ENCODE measurements around the gene ARMC2. TPM values are rescaled to one million over a fixed set of nuclear protein-coding genes. Genes with fewer than 3 reads are reported as not detected.

Gene ARMC2
- total and polyA plus RNA-seq, 2 of the 8 experiments (the other 6 are each of a cell fraction or from before 2014, with no cell fraction given): 1.6 to 4.4 TPM

DNA sequence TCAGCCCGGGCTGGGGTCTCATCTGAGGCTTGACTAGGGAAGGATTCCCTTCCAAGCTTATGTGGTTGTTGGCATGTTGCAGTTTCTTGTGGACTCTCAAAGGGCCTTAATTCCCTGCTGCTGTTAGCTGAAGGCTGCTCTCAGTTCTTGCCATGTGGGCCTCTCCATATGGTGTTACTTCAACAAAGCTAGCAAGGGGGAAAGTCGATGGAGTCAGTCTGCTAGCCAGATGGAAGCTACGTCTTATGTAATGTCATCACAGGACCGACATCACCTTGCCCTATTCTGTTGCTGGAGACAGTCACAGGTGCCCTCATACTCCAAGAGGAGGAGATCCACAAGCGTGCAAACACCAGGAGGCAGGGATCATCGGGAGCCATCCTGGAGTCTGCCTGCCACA is 43.3 kb upstream of the ARMC2 start:
- H2BK5ac ChIP-seq (ENCODE audit: low read depth, low read length): no peak overlapping the region
- no peak overlapping the region for H2BK120ac ChIP-seq (replicated peaks; ENCODE audit: low read depth, low read length)
- no peak overlapping the region for H3K4me2 ChIP-seq (ENCODE audit: insufficient read depth in 1 of 2, low read depth in 2 of 2, low read length in 2 of 2)
- no peaks in the 10 kb centered on the region for H3K23me2 ChIP-seq (ENCODE audit: low read depth, low read length)
- H3K36me3 ChIP-seq (ENCODE audit: control insufficient read depth in 2 of 4, insufficient read depth in 4 of 4, low read length in 3 of 4): no peaks in the 10 kb centered on the region
- H2AK5ac ChIP-seq (ENCODE audit: low read depth, low read length): no peak overlapping the region
- no peak overlapping the region for H2AFZ ChIP-seq (ENCODE audit: low read length)
- ChIA-PET POLR2A (ENCODE audit: partially characterized antibody) (interaction anchor here (1.0 kb wide), 1 partner anchor 20 kb away, joined by 4 read pairs; no protein-coding TSS in a partner anchor), CTCF (ENCODE audit: partially characterized antibody) (interaction anchor here (1.0 to 3.0 kb wide), 3 partner anchors 31 to 263 kb away, joined by 5 to 10 read pairs (median 6); no protein-coding TSS in a partner anchor)
- H3K27ac ChIP-seq (ENCODE audit: low read depth, low read length): no peak overlapping the region
- no peak overlapping the region for H4K8ac ChIP-seq (ENCODE audit: extremely low read depth, insufficient read depth, low read length)
- H4K5ac ChIP-seq (ENCODE audit: insufficient read length, low read depth, low read length): no peak overlapping the region
- no peak for DNase-seq (ENCODE audit: low read depth in 1 of 2, low spot score in 2 of 2)
- 88% methylated on average over 6 of the region's 6 CpGs; no CpG with 5 or more reads in 1 of the 2 experiments for WGBS, 2 experiments (ENCODE audit: extremely low coverage in 1 of 2, insufficient coverage in 1 of 2, insufficient read length in 1 of 2, insufficient replicate concordance in 2 of 2, low coverage in 1 of 2, low lambda C conversion rate in 2 of 2, missing lambda C conversion rate in 1 of 2)
- no peak overlapping the region for H3K23ac ChIP-seq (ENCODE audit: insufficient read length)
- H4K91ac ChIP-seq (replicated peaks; ENCODE audit: insufficient read length, low read length): no peak overlapping the region
- H3K27me3 ChIP-seq (replicated peaks in 1 of 4; ENCODE audit: control insufficient read depth in 3 of 4, extremely low read depth in 1 of 4, insufficient read depth in 3 of 4, low read length in 3 of 4): no peaks in the 10 kb centered on the region
- peaks cover 0 to 3% (median 0%) of the 10 kb centered on the region in 4 experiments; a peak in 1 of 7 replicates for H3K4me1 ChIP-seq (replicated peaks in 1 of 4; ENCODE audit: control insufficient read depth in 3 of 4, insufficient read depth in 4 of 4, low read length in 3 of 4)
- H2BK15ac ChIP-seq (ENCODE audit: low read length): no peak overlapping the region
- no peaks in the 10 kb centered on the region for H4K20me1 ChIP-seq (replicated peaks in 1 of 2; ENCODE audit: control insufficient read depth in 1 of 2, insufficient read depth in 2 of 2, low read length in 2 of 2)
- no peak overlapping the region for H3K4me3 ChIP-seq (ENCODE audit: extremely low read depth in 1 of 4, insufficient read depth in 2 of 4, low read depth in 3 of 4, low read length in 4 of 4)
- H3K79me1 ChIP-seq (ENCODE audit: low read depth, low read length): no peaks in the 10 kb centered on the region
- no peaks in the 10 kb centered on the region for H3K9me3 ChIP-seq (ENCODE audit: insufficient read depth in 2 of 2, low read depth in 1 of 2, low read length in 1 of 2)
- no peak overlapping the region for H2BK12ac ChIP-seq (ENCODE audit: low read depth, low read length)
- no peak overlapping the region for H2BK20ac ChIP-seq (ENCODE audit: low read length)
- no peaks in the 10 kb centered on the region for H3K79me2 ChIP-seq (ENCODE audit: control insufficient read depth in 1 of 2, insufficient read depth in 2 of 2, low read length in 2 of 2)
- H3K56ac ChIP-seq (replicated peaks; ENCODE audit: insufficient read length, low read depth, low read length): no peak overlapping the region
- no peak for FAIRE-seq
- no peak overlapping the region for H3K4ac ChIP-seq (replicated peaks; ENCODE audit: insufficient read length, low read depth, low read length)
- no peak overlapping the region for H3K18ac ChIP-seq (ENCODE audit: extremely low read depth, low read length)
- TF ChIP-seq POLR2AphosphoS5 (IDR thresholded peaks at IDR 0.05; ENCODE audit: low read depth, low read length) (no peak), RNF2 (IDR thresholded peaks at IDR 0.05; ENCODE audit: borderline replicate concordance, low read depth, low read length, missing control alignments, poor library complexity, severe bottlenecking) (no peak), FOSL1 (IDR thresholded peaks at IDR 0.05; ENCODE audit: insufficient read depth, low read depth, low read length) (no peak), EGR1 (IDR thresholded peaks at IDR 0.05; ENCODE audit: borderline replicate concordance, low read depth, low read length) (no peak), SIX5 (IDR thresholded peaks at IDR 0.05; ENCODE audit: low read depth, low read length) (no peak)
- H3K9ac ChIP-seq (replicated peaks in 1 of 4; ENCODE audit: extremely low read depth in 1 of 4, low read depth in 3 of 4, low read length in 3 of 4): no peak overlapping the region
- no peak overlapping the region for H3K14ac ChIP-seq (ENCODE audit: insufficient read length)

All from H1 (cell line).